GM23338 (cell line): ENCODE results near the gene SARDH. TPM values are rescaled to one million over a fixed set of nuclear protein-coding genes. Genes with fewer than 3 reads are reported as not detected.

Experiments
- ATAC-seq: fragments of 200-7000 bp; cut with Tn5 transposase; 3 replicates; pipeline ENCODE4 v1.9.1; 2020
- DNase-seq: peaks from one replicate; pipeline ENCODE4 v3.0.0-alpha.2; 2015; ENCODE audit warnings: low spot score
- H2AFZ ChIP-seq: fragments of 200-600 bp; sonication (generic); 2 replicates; pipeline ENCODE4 v1.8.0; 2016; ENCODE audit warnings: antibody characterized with exemption, mild to moderate bottlenecking, moderate library complexity
- H3F3A ChIP-seq: fragments of 200-600 bp; sonication (generic); replicated peaks from 2 replicates; pipeline ENCODE4 v1.8.0; 2017; ENCODE audit warnings: antibody characterized with exemption, mixed run types, low read depth
- H3K27ac ChIP-seq: fragments of 200-600 bp; sonication (generic); 2 replicates; pipeline ENCODE4 v1.6.1; 2016; ENCODE audit warnings: low read depth
- H3K27me3 ChIP-seq: fragments of 200-600 bp; sonication (generic); 2 replicates; pipeline ENCODE4 v1.8.0; 2016; ENCODE audit warnings: mild to moderate bottlenecking, mixed run types, moderate library complexity; ENCODE audit not compliant: insufficient read depth
- H3K36me3 ChIP-seq: fragments of 200-600 bp; sonication (generic); 2 replicates; pipeline ENCODE4 v1.8.0; 2016; ENCODE audit warnings: mild to moderate bottlenecking; ENCODE audit not compliant: insufficient read depth
- H3K4me1 ChIP-seq: fragments of 200-600 bp; sonication (generic); 2 replicates; pipeline ENCODE4 v1.8.0; 2016; ENCODE audit warnings: mild to moderate bottlenecking, moderate library complexity; ENCODE audit not compliant: insufficient read depth
- H3K4me2 ChIP-seq: fragments of 200-600 bp; sonication (generic); 2 replicates; pipeline ENCODE4 v1.7.1; 2017; ENCODE audit warnings: mixed run types
- H3K4me3 ChIP-seq: fragments of 200-600 bp; sonication (generic); 2 replicates; pipeline ENCODE4 v1.6.1; 2016; ENCODE audit warnings: mixed run types
- H3K79me2 ChIP-seq: fragments of 200-600 bp; sonication (generic); replicated peaks from 2 replicates; pipeline ENCODE4 v1.8.0; 2017; ENCODE audit warnings: mild to moderate bottlenecking; ENCODE audit not compliant: insufficient read depth
- H3K9me2 ChIP-seq: fragments of 200-600 bp; sonication (generic); 2 replicates; pipeline ENCODE4 v1.8.0; 2017; ENCODE audit not compliant: insufficient read depth
- H4K20me1 ChIP-seq: fragments of 200-600 bp; sonication (generic); replicated peaks from 2 replicates; pipeline ENCODE4 v1.8.0; 2017; ENCODE audit warnings: mild to moderate bottlenecking; ENCODE audit not compliant: insufficient read depth
- H3K27ac Mint-ChIP-seq: 2 replicates; pipeline ENCODE4 v1.8.0; 2020; ENCODE audit warnings: inconsistent platforms, mild to moderate bottlenecking, moderate library complexity, mixed read lengths
- H3K27me3 Mint-ChIP-seq: 3 replicates; pipeline ENCODE4 v1.8.0; 2022; ENCODE audit warnings: low read depth, mild to moderate bottlenecking, moderate library complexity, mixed read lengths, inconsistent platforms; ENCODE audit not compliant: insufficient read depth, poor library complexity
- H3K36me3 Mint-ChIP-seq: 3 replicates; pipeline ENCODE4 v1.8.0; 2021; ENCODE audit warnings: low read depth, mild to moderate bottlenecking, inconsistent platforms, moderate library complexity, mixed read lengths
- H3K4me1 Mint-ChIP-seq: 3 replicates; pipeline ENCODE4 v1.8.0; 2020; ENCODE audit warnings: mild to moderate bottlenecking, inconsistent platforms, mixed read lengths
- H3K4me3 Mint-ChIP-seq: 3 replicates; pipeline ENCODE4 v1.8.0; 2021; ENCODE audit warnings: moderate library complexity, mild to moderate bottlenecking, inconsistent platforms, mixed read lengths
- H3K9me3 Mint-ChIP-seq: 3 replicates; pipeline ENCODE4 v1.8.0; 2020; ENCODE audit warnings: moderate library complexity, mild to moderate bottlenecking, inconsistent platforms, mixed read lengths
- CREB1 ChIP-seq: fragments of 250-450 bp; sonication (Bioruptor Pico); IDR thresholded peaks from 2 replicates; pipeline ENCODE4 v1.5.0; 2020; ENCODE audit warnings: low read depth, mild to moderate bottlenecking, moderate library complexity
- CTCF ChIP-seq, 2 experiments: fragments of 200-600 bp in 1 of 2; sonication (generic) in 1 of 2; conservative IDR thresholded peaks; 2 replicates each; pipeline versions ENCODE4 v1.5.1 to v1.6.1; 2016 to 2017; ENCODE audit warnings: antibody characterized with exemption in 2 of 2, low read depth in 2 of 2, mild to moderate bottlenecking in 2 of 2, moderate library complexity in 1 of 2
- EZH2 ChIP-seq: fragments of 200-600 bp; sonication (generic); IDR thresholded peaks from one replicate; pipeline ENCODE4 v1.8.0; 2017; ENCODE audit warnings: antibody characterized with exemption, mild to moderate bottlenecking, low read depth; ENCODE audit not compliant: unreplicated experiment
- JUNB ChIP-seq: IDR thresholded peaks from one replicate; pipeline ENCODE4 v1.6.1; 2016; ENCODE audit warnings: antibody characterized with exemption; ENCODE audit not compliant: unreplicated experiment
- NANOG ChIP-seq: IDR thresholded peaks from 2 replicates; pipeline ENCODE4 v1.6.1; 2016; ENCODE audit warnings: antibody characterized with exemption, borderline replicate concordance
- POLR2AphosphoS5 ChIP-seq: IDR thresholded peaks from 2 replicates; pipeline ENCODE4 v1.6.1; 2016; ENCODE audit warnings: antibody characterized with exemption, low read depth
- STAT1 ChIP-seq: IDR thresholded peaks from one replicate; pipeline ENCODE4 v1.6.1; 2016; ENCODE audit warnings: antibody characterized with exemption; ENCODE audit not compliant: unreplicated experiment
- ZNF114 ChIP-seq: fragments of 250-450 bp; sonication (Bioruptor Pico); IDR thresholded peaks from 2 replicates; pipeline ENCODE4 v1.5.0; 2020; ENCODE audit warnings: mild to moderate bottlenecking, moderate library complexity
- ZNF331 ChIP-seq: fragments of 250-450 bp; sonication (Bioruptor Pico); IDR thresholded peaks from 2 replicates; pipeline ENCODE4 v1.5.0; 2020; ENCODE audit warnings: low read depth, mild to moderate bottlenecking, moderate library complexity
- polyA plus RNA-seq: library from polyadenylated mRNA; unstranded; fragments of >200 nt; fragmentation: Nextera tagmentation; extraction: Ambion mirVana; gene quantifications from 2 replicates; pipeline ENCODE4 v1.2.1, GENCODE V29; 2016
- total RNA-seq: library from RNA; depleted of rRNA; stranded (reverse); fragments of >200 nt; shearing (Covaris generic); gene quantifications from 2 replicates; pipeline ENCODE4 v1.2.3, GENCODE V29; 2014
- TF ChIP-seq, protein P1 (sequence below): IDR thresholded peaks from one replicate; pipeline ENCODE4 v1.6.1; 2018; ENCODE audit warnings: antibody characterized with exemption; ENCODE audit not compliant: unreplicated experiment
- TF ChIP-seq, protein P2 (sequence below): IDR thresholded peaks from 2 replicates; pipeline ENCODE4 v1.6.1; 2016; ENCODE audit warnings: antibody characterized with exemption
- TF ChIP-seq, protein P3 (sequence below): fragments of 250-450 bp; sonication (Bioruptor Pico); IDR thresholded peaks from 2 replicates; pipeline ENCODE4 v1.5.0; 2020; ENCODE audit warnings: mild to moderate bottlenecking, moderate library complexity

SARDH gene
- total and polyA plus RNA-seq, 2 experiments from 2014 or later = 2.8 to 10.4 TPM

- H3K36me3 ChIP-seq = no peaks in the 10 kb centered on the region
- Mint-ChIP-seq H3K4me3 (no peak overlapping the region), H3K9me3 (peaks cover 5% of the 10 kb centered on the region; the same call in 2 of the 3 replicates), H3K36me3 (peaks cover 24% of the 10 kb centered on the region), H3K27ac (no peak overlapping the region), H3K4me1 (peaks cover 3% of the 10 kb centered on the region; the same call in 2 of the 3 replicates), H3K27me3 (peaks cover 19% of the 10 kb centered on the region)
- no peak for DNase-seq
- H3K4me2 ChIP-seq = no peak overlapping the region
- H3K27me3 ChIP-seq = no peaks in the 10 kb centered on the region
- no peak overlapping the region for H3K27ac ChIP-seq
- H3K4me1 ChIP-seq = no peaks in the 10 kb centered on the region
- H2AFZ ChIP-seq = no peak overlapping the region
- TF ChIP-seq EZH2 = no peak
- TF ChIP-seq CREB1 (CRISPR knock-in tag) = no peak
- TF ChIP-seq STAT1 = no peak
- no peak for TF ChIP-seq ZNF114 (CRISPR knock-in tag)
- TF ChIP-seq, protein P1, sequence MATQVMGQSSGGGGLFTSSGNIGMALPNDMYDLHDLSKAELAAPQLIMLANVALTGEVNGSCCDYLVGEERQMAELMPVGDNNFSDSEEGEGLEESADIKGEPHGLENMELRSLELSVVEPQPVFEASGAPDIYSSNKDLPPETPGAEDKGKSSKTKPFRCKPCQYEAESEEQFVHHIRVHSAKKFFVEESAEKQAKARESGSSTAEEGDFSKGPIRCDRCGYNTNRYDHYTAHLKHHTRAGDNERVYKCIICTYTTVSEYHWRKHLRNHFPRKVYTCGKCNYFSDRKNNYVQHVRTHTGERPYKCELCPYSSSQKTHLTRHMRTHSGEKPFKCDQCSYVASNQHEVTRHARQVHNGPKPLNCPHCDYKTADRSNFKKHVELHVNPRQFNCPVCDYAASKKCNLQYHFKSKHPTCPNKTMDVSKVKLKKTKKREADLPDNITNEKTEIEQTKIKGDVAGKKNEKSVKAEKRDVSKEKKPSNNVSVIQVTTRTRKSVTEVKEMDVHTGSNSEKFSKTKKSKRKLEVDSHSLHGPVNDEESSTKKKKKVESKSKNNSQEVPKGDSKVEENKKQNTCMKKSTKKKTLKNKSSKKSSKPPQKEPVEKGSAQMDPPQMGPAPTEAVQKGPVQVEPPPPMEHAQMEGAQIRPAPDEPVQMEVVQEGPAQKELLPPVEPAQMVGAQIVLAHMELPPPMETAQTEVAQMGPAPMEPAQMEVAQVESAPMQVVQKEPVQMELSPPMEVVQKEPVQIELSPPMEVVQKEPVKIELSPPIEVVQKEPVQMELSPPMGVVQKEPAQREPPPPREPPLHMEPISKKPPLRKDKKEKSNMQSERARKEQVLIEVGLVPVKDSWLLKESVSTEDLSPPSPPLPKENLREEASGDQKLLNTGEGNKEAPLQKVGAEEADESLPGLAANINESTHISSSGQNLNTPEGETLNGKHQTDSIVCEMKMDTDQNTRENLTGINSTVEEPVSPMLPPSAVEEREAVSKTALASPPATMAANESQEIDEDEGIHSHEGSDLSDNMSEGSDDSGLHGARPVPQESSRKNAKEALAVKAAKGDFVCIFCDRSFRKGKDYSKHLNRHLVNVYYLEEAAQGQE = no peak
- no peak for TF ChIP-seq CTCF (conservative IDR thresholded peaks at IDR 0.05; ENCODE audit: low read depth in 2 of 2)
- TF ChIP-seq POLR2AphosphoS5 = no peak
- TF ChIP-seq, protein P2, sequence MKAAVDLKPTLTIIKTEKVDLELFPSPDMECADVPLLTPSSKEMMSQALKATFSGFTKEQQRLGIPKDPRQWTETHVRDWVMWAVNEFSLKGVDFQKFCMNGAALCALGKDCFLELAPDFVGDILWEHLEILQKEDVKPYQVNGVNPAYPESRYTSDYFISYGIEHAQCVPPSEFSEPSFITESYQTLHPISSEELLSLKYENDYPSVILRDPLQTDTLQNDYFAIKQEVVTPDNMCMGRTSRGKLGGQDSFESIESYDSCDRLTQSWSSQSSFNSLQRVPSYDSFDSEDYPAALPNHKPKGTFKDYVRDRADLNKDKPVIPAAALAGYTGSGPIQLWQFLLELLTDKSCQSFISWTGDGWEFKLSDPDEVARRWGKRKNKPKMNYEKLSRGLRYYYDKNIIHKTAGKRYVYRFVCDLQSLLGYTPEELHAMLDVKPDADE = no peak
- no peak for TF ChIP-seq ZNF331
- no peak for TF ChIP-seq NANOG
- no peak for TF ChIP-seq JUNB
- TF ChIP-seq, protein P3, sequence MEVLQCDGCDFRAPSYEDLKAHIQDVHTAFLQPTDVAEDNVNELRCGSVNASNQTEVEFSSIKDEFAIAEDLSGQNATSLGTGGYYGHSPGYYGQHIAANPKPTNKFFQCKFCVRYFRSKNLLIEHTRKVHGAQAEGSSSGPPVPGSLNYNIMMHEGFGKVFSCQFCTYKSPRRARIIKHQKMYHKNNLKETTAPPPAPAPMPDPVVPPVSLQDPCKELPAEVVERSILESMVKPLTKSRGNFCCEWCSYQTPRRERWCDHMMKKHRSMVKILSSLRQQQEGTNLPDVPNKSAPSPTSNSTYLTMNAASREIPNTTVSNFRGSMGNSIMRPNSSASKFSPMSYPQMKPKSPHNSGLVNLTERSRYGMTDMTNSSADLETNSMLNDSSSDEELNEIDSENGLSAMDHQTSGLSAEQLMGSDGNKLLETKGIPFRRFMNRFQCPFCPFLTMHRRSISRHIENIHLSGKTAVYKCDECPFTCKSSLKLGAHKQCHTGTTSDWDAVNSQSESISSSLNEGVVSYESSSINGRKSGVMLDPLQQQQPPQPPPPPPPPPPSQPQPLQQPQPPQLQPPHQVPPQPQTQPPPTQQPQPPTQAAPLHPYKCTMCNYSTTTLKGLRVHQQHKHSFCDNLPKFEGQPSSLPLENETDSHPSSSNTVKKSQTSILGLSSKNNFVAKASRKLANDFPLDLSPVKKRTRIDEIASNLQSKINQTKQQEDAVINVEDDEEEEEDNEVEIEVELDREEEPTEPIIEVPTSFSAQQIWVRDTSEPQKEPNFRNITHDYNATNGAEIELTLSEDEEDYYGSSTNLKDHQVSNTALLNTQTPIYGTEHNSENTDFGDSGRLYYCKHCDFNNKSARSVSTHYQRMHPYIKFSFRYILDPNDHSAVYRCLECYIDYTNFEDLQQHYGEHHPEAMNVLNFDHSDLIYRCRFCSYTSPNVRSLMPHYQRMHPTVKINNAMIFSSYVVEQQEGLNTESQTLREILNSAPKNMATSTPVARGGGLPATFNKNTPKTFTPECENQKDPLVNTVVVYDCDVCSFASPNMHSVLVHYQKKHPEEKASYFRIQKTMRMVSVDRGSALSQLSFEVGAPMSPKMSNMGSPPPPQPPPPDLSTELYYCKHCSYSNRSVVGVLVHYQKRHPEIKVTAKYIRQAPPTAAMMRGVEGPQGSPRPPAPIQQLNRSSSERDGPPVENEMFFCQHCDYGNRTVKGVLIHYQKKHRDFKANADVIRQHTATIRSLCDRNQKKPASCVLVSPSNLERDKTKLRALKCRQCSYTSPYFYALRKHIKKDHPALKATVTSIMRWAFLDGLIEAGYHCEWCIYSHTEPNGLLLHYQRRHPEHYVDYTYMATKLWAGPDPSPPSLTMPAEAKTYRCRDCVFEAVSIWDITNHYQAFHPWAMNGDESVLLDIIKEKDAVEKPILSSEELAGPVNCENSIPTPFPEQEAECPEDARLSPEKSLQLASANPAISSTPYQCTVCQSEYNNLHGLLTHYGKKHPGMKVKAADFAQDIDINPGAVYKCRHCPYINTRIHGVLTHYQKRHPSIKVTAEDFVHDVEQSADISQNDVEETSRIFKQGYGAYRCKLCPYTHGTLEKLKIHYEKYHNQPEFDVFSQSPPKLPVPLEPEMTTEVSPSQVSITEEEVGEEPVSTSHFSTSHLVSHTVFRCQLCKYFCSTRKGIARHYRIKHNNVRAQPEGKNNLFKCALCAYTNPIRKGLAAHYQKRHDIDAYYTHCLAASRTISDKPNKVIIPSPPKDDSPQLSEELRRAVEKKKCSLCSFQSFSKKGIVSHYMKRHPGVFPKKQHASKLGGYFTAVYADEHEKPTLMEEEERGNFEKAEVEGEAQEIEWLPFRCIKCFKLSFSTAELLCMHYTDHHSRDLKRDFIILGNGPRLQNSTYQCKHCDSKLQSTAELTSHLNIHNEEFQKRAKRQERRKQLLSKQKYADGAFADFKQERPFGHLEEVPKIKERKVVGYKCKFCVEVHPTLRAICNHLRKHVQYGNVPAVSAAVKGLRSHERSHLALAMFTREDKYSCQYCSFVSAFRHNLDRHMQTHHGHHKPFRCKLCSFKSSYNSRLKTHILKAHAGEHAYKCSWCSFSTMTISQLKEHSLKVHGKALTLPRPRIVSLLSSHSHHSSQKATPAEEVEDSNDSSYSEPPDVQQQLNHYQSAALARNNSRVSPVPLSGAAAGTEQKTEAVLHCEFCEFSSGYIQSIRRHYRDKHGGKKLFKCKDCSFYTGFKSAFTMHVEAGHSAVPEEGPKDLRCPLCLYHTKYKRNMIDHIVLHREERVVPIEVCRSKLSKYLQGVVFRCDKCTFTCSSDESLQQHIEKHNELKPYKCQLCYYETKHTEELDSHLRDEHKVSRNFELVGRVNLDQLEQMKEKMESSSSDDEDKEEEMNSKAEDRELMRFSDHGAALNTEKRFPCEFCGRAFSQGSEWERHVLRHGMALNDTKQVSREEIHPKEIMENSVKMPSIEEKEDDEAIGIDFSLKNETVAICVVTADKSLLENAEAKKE (CRISPR knock-in tag) = no peak
- no peak overlapping the region for H3K4me3 ChIP-seq
- H3F3A ChIP-seq = 0 out of 2 replicates have a peak, but pooled peaks cover 3% of the 10 kb centered on the region
- H3K9me2 ChIP-seq = no peaks in the 10 kb centered on the region
- H4K20me1 ChIP-seq = 0 out of 2 replicates have a peak, but pooled peaks cover 3% of the 10 kb centered on the region
- ATAC-seq = no peak
- H3K79me2 ChIP-seq = no peaks in the 10 kb centered on the region
These were observed 23.6 kb upstream of the SARDH start for GRCh38 chr9:133761641-133762248.
